Lower leg skin (tissue), 3 donors: ENCODE measurements around the gene AUTS2.

Experiments used
- POLR2A ChIP-seq, 2 donors: fragments of 450-650 bp; IDR thresholded peaks; one replicate each; pipeline ENCODE4 v1.6.1; 2016 to 2017; ENCODE audit warnings: antibody characterized with exemption in 2 of 2, mild to moderate bottlenecking in 1 of 2, moderate library complexity in 1 of 2
- TF ChIP-seq, protein P1 (sequence below), 3 donors: fragments of 450-650 bp; IDR thresholded peaks; one replicate each; pipeline ENCODE4 v1.5.1; 2016; ENCODE audit warnings: antibody characterized with exemption in 3 of 3, mild to moderate bottlenecking in 3 of 3, moderate library complexity in 2 of 3

DNA sequence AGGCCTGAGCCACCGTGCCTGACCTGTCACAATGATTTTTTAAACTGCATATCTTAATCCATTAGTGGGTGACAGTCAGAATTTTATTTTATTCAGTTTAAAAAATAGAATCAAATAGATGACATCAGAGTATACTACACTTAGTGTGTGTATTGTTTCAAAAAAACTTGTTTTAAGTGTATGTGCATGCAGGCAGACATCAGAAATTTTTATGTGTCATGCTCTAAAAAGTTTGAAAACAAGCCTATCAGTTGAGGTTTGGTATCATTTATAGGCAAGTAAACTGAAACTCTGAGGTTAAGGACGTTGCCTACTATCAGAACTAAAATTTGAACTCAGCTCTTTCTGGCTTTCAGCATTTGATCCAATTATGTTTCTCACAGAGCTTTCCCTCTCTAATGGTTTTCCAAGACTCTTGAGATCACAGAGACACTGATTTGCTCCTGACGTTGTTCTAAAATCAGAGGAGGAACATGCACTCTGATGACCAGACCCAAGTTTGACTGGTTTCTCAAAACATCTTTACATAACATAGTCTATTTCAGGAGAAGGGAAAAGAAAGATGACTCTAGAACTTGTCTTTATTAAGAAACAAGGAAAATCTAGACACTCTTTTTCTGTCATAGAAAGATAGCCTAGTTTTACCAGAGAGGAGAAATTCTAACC, 188.6 kb downstream of the AUTS2 start:
- TF ChIP-seq, protein P1, sequence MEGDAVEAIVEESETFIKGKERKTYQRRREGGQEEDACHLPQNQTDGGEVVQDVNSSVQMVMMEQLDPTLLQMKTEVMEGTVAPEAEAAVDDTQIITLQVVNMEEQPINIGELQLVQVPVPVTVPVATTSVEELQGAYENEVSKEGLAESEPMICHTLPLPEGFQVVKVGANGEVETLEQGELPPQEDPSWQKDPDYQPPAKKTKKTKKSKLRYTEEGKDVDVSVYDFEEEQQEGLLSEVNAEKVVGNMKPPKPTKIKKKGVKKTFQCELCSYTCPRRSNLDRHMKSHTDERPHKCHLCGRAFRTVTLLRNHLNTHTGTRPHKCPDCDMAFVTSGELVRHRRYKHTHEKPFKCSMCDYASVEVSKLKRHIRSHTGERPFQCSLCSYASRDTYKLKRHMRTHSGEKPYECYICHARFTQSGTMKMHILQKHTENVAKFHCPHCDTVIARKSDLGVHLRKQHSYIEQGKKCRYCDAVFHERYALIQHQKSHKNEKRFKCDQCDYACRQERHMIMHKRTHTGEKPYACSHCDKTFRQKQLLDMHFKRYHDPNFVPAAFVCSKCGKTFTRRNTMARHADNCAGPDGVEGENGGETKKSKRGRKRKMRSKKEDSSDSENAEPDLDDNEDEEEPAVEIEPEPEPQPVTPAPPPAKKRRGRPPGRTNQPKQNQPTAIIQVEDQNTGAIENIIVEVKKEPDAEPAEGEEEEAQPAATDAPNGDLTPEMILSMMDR (IDR thresholded peaks at IDR 0.05) = no peak
- TF ChIP-seq POLR2A (IDR thresholded peaks at IDR 0.05) = no peak
